ENCODE results near the gene PBOV1.

PBOV1 gene

DNA sequence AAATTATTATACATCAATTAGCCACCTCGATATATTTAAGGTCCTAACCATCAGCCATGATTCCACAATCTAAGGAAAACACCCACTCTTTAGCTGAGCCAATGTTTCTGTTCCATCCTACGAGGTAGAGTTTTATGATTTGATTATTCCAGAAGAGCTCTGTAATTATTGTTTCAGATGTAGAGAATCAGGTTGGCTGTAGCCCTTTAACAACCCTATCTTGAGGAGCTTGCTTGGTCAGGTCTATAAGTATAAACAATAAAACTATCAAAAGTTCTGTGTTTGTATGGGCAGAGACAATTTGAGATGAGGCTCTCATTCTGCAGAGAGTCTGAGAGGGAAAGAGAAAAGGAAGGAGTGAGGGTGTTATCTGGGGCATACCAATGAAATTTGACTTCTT is at the start of gene PBOV1:
Gene PBOV1, minus strand, starts transcription at position 43 of the 400 bp plus-strand sequence. CDS start 96 bp downstream, outside the sequence.
- DNase-seq: no peak

DNA sequence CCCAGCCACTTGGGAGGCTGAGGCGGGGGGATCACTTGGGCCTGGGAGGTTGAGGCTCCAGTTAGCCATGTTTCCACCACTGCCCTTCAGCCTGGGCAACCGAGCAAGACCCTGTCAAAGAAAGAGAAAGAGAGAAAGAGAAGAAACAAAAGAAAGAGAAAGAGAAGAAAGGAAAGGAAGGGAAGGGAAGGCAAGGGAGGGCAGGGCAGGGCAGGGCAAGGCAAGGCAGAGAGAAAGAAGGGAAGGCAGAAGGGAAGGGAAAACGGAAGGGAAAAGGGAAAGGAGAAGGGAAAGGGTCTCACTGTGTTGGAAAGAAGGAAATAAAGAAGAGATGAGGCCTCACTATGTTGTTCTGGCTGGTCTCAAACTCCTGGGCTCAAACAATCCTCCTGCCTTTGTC is 47.8 kb upstream of the PBOV1 start:
- DNase-seq: no peak

DNA sequence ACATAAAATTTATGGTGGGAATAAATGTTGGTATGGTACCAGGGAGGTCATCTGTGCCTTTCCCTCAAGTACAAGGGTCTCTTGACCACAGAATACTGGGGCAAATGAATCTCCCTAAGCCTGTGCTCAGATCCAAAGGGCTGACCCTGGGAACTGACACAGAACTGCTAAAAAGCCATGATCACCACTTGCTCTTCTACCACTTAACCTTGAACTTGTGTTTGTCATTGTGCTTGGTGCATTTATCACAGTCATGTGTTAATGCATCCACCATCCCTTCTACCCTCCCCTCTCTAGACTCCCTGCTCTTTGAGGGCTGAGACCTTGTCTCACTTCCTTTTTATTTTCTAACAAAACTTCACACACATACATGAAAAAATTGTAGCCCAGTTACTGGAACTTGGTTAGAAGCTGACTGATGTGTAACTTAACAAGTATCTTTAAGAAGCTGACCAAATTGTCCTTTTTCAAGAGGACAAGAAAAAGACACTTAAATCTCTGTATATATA is 46.1 kb upstream of the PBOV1 start:
- no peak for DNase-seq

DNA sequence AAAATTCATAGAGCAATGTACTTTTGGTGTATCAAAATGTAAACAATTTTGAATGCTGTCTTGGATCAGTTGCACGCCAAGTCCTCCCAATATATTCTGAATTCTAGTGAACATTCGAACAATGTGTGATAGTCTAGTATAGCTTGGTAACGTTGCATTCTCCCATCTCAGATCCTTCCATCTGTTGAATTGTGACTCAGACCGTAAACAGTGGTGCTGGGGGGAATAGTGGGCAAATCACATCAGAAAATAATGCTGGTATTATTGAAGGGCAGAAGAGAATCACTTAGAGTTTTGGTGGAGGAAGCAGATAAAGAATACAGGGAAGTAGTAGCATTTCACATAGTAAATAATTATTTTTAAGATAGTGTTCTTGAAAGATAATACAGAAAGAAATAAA is 45.7 kb upstream of the PBOV1 start:
- DNase-seq: no peak

DNA sequence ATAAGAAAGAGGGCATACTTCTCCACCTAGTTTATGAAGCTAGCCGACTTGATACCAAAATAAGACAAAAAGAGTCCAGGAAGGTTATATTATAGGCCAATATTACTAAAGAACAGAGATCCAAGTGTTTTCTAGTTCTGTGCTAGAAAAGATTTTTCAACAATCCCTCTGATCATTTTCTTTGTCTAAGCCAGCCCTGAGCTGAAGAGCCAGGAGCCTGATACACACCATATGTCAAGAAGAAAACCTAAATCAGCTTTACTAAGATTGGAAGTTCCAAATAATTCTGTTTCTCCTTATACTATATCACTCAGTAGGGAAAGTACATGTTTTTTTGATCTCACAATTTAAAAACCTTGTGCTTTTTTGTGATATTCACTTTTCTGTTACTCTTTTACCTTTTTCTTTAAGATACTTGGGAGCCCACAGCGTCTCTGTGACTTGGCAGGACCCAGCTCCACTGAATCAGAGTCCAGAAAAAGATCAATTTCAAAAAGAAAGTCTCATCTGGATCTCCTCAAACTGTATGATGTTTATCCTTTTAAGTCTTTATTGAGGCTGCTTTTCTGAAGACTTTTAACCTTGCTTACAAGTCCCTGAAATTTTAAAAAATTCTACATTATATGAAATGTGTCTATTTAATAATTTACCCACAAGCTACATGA is 43.0 kb upstream of the PBOV1 start:
- no peak for DNase-seq

DNA sequence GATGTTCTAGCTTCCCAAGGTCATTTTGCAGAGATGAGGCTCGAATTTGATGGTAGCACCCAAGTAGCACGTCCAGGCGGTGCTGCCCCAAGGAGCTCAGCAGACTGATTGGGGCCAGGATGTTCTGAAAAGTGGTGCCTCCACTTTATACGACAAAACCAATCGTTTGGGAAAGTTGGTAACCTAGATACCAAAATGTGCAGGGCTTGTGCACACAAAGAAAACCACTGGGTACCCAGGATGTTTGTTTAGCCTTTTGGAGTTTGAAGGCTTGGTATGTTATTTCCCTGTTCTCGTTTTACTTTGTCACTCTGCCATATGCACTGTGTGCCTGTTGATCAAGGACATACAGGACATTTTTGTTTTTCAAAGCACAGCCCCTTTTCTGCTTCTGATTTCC is 40.7 kb upstream of the PBOV1 start:
- no peak for DNase-seq

DNA sequence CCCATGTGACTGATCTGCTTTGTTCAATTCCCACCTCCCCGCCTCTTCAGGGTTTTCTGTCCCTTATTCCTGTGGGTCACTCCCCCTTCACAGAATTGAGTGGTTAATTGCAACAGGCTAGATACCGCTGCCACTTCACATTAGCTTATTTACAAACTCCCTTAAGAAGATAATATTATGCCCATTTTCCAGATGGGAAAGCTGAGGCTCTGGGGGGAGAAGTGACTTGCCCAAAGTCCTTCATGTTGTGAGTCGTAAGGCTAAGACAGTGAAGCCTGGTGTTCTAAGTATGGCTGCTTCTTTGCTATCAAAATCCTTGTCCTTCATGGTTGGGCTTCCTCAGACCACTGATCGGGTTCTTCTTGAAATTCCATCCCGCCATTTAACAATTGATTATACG is 39.9 kb upstream of the PBOV1 start:
- DNase-seq: no peak

DNA sequence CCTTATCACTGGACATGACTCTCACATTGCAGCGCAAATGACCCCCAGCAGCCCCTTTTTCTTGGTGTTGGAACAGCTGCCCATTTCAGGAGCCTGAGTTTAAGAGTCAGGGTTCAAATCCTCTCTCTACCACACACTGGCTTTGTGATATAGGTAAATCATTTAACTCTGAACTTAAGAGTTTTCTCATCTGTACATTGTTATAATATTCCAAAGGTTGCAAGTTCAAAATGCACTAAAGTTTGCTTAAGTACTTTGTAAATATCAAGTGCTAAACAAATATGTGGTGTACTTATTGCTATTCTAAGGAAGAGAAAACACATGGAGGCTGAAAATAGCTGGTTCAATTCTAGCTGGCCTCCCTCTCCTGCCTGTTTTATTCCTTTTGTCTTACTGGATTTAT is 39.3 kb upstream of the PBOV1 start:
- DNase-seq: no peak

DNA sequence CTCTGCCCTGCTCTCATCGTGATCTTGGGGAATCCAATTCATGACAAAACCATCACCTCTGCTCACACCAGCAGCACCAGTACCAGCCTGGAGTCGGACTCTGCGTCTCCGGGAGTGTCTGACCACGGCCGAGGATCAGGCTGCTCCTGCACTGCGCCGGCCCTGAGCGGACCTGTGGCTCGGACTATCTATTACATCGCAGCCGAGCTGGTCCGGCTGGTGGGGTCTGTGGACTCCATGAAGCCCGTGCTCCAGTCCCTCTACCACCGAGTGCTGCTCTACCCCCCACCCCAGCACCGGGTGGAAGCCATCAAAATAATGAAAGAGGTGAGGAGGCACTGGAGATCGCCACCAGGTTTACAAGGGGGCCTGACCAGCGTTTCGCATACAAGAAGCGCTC is 37.2 kb upstream of the PBOV1 start:
- DNase-seq: no peak

DNA sequence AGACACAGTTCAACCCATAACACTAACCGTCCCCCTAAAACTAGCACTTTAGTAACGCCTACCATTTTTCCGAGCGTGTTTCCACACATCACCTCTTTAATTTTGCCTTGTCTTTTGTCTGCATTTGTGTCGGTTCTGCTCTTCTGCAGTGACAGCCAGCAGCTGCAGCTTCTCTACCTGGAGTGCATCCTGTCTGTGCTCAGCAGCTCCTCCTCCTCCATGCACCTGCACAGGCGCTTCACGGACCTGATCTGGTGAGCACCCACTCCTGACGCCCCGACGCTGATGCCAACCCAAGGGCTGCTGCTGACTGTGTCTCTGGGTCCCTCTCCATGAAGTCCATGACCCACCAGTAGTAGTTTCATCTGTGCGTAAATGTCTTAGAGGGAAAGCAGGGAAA is 35.4 kb upstream of the PBOV1 start:
- DNase-seq: no peak

DNA sequence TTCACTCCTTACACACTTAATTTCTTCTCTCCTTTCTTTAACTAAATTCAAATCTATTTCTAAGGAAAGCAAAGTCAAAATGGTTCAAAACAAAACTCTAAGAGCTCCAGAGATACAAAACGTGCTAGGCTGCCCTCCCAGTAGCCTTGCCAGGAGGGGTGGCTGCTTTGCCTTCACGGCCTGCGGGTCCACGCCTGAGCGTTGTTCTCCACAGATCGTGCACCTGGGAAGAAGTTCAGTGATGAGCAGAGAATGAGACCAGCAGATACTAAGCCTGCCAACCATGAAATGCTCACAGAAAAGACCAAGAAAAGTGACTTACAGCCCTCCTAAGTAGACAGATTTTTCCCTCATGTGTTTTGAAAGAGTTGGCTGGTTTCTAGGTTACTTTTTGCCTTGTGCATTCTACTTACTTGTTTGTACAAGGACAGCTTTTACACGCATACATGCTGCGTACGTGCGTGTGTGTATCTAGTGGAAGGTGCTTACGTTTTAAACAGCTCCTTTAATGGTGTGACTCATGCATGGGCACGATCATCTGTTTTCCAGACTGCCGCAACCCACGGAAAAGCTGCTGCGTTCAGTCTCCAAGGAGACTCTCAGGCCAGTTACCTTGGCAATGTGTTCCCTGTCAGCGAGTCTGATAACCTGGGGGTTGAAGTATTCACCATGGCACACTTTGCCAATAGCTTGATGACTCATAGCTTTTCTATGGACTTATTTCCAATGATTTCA is 32.4 kb upstream of the PBOV1 start:
- DNase-seq: no peak

DNA sequence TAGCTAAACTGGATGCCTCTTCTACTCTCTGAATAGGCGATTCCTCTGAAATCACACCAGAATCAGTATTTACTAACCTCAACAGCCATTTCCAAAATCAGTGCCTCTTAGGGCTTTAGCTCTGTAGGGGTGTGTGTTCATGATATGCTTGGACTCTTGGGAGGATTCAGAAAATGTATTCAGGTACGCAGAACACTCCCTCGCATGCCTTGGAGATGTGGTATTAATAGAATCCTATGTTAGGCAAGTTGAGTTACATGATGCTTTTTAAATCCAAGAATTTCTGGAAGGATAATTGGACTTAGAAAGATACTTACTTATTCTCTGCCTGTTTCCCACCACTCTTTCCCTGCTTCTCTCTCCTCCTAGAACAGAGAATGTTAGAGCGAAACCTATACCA is 31.8 kb upstream of the PBOV1 start:
- no peak for DNase-seq

DNA sequence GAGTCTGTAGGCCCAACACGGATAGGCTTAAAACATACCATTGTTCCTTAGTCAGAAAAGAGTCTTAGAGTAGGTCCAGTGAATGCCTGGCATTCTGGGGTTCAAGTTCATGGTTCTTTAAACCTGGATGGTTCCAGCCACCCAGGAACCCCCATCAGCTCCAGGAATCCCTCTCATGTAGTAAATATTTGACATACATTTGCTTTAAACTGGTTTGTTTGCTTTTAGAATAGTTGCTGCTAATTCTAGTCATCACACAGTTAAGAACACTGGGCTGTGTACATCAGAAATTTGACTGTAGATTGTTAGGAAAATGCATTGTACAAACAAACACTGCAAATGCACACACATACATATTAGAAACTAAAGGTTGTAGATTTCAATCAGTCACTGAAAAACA is 30.6 kb upstream of the PBOV1 start:
- DNase-seq: no peak

DNA sequence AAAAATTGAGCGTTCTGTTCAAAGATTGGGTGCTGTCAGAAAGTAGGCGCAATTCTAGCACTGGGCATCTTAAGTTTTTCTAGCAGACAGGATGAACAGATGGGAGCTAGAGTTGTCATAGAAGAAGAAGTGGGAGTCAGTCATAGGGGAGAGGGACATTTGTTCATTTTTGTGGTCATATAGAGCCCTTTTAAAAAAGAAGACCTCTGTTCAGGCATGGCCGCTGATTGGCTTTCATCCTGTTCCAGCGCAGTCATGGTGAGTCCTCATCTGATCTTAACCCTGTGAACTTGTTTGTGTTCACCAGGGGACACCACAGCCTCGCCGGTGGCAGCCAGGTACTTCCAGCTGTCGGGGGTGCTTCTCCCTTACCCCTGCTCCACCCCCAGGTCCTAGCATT is 29.7 kb upstream of the PBOV1 start:
- DNase-seq: no peak

DNA sequence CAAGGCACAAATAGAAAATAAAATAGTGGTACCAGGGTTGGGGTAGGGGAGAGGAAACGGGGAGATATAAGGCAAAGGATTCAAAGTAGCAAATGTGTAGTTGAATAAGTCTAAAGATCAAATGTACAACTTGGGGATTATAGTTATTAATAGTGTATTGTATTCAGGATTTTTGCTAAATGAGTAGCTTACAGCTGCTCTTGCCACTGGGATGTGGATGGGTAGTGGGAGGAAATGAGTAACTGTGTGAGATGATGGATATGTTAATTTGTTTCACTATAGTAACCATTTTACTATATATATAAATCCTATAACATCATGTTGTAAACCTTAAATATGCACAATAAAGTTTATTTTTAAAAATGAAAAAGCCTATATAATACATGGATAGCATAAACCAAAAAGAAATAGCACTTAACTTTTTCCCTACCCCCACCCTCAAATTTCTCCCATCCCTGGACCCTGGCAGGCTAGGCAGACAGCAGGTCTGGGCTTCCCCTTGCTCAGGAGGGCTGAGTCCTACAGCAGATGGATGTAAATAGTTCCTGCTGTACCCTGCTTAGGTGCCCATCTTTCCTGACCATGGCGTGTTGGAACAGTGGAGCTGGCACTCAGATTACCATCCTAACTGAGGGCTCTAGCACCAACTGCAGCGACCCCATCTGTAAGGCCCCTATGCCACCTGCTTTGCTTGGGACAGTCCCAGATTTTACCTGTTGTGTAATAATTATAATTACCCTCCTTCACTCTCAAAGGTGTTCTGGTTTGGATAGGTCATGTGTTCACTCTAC is 28.6 kb upstream of the PBOV1 start:
- no peak for DNase-seq

DNA sequence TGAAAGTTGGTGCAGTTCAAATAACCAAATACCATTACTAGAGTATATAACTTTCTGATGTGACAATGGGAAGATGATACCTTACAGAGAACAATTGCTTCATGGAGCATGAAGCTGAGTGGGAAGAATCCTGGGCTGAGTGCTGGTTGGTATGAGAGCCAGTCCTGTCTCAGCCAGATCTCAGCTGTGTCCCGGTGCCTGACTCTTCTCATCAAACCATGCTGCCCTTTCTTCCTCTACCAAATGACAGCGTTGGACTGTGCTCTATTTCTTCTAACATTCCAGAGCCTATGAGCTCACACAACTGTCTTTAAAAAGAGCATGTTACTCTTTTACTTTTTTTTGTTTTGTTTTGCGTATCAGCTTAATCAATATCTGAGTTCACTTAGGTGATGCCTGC is 27.5 kb upstream of the PBOV1 start:
- DNase-seq: no peak

DNA sequence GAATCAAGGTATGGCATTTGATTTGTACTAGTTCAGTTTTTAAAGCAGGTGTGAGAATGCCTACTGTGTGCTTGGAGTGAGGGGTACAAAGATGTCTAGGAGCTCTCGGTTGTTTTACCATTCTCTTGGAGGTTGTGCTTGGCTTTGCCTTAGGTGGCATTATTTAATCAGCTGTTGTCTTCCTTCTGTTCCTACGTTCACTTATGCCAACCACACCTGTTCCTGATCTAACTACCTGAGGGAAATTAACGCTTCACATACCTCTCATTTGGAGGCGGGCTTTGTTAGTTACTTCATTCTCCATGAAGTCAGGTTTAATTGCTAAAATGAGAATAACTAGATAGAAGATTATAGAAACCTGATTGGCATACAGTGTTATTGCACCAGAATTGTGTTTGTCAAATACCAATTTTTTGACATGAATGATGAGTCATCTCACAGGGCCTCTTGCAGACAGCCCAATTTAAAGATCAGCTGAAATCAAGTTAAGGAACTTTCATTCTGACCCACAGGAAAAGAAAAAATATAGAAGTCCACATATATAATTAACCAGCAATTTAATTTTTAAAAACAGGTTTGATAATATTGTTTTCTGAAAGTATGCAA is 24.8 kb upstream of the PBOV1 start:
- DNase-seq: no peak

DNA sequence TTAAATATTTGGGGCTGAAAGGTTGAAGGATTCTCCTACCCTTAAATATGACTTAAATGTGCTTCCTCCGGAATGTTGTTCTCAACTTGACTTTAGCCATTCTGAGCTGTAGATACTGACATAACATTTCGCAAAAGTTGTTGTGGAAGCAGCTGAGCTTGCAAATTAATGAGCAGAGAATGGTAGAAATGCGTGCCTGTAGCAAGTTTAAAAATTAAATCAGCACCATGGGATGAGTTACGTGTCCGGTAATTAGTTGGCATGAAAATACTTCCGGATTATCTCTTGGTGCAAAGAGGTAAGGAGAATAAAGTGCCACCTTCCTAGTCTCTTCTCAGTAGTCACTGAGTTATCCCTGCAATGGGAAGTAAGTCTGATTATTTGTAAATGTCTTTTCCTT is 23.6 kb upstream of the PBOV1 start:
- no peak for DNase-seq

DNA sequence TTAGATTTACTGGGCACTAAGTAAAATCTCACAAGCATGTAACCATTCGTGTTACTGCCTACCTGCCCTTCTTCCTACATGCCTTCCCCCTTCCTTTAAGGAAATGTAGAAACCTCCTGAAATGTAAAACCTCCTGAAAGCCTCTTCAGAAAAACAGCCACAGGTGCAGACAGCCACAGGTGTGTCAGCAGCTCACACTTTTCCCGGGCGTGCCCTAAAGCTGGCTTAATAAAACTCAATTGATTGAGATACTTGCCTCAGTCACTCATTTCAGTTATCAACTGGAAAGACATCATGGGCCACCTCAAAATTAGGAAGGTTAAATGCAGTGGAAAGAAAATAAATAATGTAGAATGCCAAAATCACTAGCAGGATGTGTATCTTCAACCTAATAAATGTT is 23.1 kb upstream of the PBOV1 start:
- no peak for DNase-seq

DNA sequence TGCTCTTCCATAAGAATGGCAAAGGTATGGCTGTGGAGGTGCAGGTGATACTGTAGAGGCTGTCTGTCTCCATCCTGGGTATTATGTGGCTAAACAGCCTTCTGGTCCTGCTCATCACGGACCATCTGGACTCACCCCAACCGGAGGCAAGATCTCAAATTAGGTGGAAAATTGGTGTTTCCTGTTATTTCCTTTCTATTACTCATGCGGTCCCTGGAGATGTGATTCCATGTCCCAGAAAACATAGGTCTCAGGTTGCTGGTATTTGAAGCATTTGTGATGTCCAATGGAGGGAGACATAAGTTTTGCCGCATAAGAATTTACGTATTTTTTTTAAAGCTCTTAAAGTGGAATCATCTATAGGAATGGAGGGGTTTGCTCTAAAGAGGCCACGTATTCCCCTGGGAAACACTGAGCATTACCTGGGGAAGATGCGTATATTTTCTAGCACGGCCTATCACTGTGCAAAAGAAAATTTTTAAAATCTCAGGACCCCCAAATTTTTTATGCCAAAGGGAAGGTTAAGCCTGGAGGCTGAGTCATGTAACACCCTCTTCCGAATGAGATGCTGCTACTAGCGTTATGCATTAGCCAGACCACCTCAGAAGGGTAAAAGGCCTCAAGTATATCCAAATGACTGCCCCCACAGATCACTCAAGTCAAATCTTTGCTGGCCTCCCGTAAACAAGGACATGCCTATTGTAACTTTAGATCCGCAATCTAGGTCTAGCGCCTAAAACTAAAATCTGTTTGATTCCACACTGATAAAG is 22.4 kb upstream of the PBOV1 start:
- DNase-seq: no peak

DNA sequence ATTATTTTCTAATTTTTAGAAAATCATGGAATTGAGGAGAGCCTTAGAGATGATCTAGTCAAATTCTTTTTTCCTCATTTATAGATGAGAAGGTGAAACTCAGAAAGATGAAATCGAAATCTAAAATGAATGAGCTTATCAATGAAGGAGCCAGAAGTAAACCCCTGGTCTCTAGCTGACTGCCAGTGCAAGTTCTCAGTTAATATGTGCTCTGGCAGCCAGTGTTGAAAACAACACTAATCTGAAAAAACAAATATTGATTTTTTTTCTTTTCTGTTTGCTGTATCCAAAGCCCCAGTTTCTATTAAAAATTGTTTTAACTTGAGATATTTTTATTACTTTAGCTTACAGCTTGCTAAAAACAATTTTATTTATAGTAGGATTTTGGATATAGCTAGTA is 21.5 kb upstream of the PBOV1 start:
- no peak for DNase-seq

DNA sequence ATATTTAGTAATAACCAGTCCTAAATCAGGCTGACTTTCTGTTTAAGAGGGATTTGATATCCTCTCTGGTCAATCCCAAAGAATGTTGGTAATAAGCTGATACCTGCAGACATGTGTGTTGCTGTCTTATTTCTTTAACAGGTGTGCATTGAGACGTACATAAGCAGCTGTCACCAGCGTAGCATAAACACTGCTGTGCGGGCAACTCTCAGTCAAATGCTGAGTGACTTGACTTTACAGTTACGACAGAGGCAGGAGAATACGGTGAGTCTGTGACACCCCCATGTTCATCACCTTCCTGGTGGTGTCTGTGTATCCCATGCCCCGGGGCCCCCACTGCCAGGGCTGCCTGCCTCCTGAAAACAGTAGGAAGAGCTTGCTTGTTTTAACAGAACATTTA is 20.1 kb upstream of the PBOV1 start:
- no peak for DNase-seq

DNA sequence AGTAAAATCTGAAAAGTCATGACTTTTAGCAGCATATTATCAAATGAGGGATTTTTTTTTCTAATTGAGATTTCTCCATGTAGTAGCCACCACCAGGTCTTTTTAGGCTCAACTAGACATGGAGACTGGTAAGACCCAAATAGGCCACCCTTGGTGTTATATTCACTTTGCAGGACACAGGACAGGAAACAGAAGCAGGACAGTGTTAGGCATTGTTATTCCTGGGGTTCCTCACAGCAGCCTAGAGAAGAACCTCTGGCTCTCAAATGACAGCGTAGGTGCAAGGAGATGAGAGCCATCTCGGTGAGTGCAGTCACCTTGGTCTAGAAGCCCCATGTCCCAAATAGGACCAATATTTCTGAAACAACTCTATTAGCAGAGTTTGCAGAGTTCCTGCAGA is 19.2 kb upstream of the PBOV1 start:
- DNase-seq: no peak
